ENCODE results near the gene CHRM2.

CHRM2 gene

GRCh38 chr7:136964347-136964746 lies 95.9 kb downstream of the CHRM2 start:
- no peak for DNase-seq

DNA sequence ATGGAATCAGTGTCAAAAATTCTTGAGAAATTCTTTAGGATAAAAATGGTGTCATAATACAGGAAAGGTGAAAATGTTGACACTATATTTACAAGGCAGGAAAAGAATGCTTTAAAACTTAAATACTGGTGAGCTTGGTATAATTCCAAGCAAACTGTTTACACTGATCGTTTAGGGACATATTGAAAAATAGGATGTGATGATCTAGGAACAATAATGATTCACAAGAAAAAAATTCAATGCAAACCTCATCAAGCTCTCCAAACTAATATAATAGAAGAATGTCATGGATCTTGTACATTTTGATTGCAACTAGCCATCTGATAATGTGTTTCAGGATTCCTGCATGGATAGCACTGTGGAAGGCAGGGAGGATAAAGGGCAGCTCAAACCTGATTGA lies 98.4 kb downstream of the CHRM2 start:
- no peak for DNase-seq

DNA sequence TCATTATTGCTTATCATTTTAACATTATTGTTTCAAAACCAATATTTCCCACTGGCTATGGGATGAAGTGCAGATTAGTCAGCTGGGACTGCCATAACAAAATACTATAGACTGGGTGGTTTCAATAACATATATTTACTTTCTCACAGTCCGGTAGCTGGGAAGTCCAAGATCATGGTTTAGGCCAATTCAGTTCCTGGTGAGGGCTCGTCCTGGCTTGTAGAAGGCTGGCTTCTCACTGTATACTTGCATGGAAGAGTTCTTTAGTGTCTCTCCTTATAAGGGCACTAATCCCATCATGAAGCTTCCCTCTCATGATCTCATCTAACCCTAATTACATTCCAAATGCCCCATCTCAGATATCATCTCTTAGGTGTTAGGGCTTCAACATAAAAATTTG lies 101.3 kb downstream of the CHRM2 start:
- no peak for DNase-seq

- DNase-seq = no peak
These were observed 103.3 kb downstream of the CHRM2 start for GRCh38 chr7:136971776-136972175.

GRCh38 chr7:136976504-136977251 lies 108.2 kb downstream of the CHRM2 start:
- no peak for DNase-seq

- DNase-seq = no peak
These were observed 124.9 kb downstream of the CHRM2 start for GRCh38 chr7:136993377-136993776.

DNA sequence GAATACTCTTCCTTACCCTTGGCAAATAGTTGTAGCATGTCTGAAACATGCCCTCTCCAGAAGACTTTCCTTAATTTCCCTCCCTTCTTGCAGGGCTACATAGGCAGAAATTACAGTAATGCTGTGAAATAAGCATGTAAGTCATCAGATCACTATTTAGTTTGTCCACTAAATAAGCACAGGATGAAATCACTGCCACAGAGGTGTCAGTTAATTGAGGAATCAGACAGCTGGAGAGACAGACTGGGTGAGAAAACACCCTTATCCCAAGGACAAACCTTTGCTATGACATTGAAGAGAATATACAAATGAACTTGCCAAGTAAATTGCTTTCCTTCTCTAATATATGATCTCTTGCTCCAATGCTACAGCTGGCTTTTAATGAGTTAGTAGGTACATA lies 129.3 kb downstream of the CHRM2 start:
- DNase-seq = no peak

DNA sequence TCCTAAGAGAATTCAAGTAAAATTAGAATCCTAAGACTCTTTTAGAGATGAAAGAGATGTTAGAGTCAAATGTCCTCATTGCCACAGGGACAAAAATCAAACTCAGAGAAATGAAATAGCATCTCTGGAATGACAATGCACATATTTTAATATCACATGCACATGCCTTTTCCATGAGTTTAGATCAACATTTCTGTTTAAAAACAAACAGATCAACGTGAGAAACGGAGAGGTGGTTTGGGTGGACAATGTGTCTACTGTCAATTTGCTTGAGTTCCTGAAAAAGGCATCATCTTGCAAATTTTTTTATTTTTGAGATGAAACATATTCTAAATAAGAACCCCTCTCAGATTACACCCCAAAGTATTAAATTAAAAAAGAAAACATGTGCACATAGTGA lies 130.0 kb downstream of the CHRM2 start:
- no peak for DNase-seq

- DNase-seq = no peak
These were observed 132.2 kb downstream of the CHRM2 start for GRCh38 chr7:137000621-137001020.

DNA sequence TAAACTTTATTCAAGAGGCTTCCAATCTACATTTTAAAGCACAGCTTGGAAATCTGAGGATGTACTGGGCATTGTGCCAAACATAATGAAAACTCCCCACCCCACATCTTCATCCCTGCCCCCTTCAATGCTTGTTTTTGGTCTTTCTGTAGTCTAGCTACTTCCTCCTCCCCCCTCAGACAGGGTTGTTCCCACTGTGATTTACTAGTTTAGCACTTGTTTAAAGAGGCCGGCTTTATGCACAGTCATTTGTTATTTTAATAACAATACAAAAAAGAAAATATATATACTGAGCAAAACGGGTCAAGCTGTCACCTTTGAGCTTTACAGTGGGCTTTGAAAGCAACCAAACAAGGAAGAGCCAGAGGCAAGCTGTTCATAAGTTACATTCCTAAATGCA lies 132.6 kb downstream of the CHRM2 start:
- DNase-seq = no peak

GRCh38 chr7:137001478-137001877 lies 133.0 kb downstream of the CHRM2 start:
- DNase-seq = no peak

DNA sequence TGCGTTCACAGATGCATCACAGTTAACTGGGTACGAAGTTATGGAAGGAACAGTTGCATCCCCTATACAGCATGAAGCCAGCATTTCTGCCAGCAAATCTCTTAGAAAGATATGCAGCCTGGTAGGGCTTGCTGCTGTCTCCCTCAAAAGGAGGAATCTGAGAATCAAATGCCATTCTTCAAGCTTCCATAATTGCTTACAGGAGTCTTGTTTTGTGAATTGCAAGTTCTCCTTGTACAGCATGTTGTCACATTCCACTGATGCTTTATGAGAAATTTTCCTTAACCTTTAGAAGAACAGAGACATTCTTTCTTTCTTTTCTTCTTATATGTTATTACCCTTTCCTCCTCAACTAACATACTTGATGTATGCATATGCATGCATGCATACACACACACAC lies 134.6 kb downstream of the CHRM2 start:
- DNase-seq = no peak

DNA sequence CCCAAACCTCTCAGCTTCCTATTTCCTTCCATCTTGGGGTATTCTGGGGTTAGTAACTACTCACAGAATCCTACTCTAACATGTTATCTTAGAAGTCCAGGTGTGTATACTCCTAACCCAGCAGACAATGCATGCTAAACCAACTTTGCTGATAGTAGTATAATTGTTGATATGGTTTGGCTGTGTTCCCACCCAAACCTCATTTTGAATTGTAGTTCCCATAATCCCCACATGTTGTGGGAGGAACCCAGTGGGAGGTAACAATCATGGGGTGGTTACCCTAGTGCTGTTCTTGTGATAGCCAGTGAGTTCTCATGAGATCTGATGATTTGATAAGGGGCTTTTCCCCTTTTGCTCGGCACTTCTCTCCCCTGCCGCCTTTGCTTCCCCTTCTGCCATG lies 135.1 kb downstream of the CHRM2 start:
- no peak for DNase-seq

DNA sequence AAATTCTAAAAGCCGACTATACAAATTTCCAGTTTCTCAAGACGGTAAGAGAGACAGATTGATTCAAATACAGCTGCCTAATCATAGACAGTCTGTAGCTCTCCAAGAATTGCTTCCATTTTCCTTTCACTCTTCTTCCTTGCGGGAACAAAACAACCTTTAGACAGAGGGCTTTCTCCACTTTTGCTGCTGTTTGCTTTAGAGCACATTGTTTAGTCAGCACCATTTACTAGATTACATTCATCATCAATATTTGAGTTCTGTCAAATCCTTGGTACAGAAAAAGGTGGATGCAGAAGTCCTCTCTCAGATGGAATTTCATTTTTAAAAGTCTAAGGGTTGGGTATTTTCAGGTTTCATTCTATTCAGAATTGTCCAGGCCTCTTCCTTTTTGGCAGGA lies 137.4 kb downstream of the CHRM2 start:
- DNase-seq = no peak

GRCh38 chr7:137006293-137006692 lies 137.8 kb downstream of the CHRM2 start:
- no peak for DNase-seq

- DNase-seq = no peak
These were observed 138.7 kb downstream of the CHRM2 start for GRCh38 chr7:137007001-137007694.

GRCh38 chr7:137009404-137009803 lies 141.0 kb downstream of the CHRM2 start:
- DNase-seq = no peak

DNA sequence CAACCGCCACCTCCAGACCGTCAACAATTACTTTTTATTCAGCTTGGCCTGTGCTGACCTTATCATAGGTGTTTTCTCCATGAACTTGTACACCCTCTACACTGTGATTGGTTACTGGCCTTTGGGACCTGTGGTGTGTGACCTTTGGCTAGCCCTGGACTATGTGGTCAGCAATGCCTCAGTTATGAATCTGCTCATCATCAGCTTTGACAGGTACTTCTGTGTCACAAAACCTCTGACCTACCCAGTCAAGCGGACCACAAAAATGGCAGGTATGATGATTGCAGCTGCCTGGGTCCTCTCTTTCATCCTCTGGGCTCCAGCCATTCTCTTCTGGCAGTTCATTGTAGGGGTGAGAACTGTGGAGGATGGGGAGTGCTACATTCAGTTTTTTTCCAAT lies 146.6 kb downstream of the CHRM2 start:
- no peak for DNase-seq

- DNase-seq = no peak
These were observed 148.8 kb downstream of the CHRM2 start for GRCh38 chr7:137017221-137017620.

DNA sequence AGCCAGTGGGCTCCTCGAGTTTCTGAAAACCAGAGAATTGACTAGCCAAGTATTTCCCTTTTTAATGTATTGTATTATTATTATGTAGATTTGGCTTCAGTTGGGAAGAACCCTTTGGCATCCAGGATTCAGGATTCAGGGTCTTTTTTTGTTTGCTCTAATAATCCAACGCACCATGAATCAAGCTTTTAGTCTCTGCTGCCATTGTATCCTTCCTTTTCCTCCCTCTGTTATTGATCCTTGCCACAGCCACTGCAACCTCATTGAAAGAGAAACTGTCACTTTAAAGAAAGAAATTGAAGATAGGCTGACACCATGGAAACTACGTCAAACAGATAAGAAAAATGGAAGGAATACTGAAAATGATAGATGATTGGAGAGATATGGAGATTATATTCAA lies 150.0 kb downstream of the CHRM2 start:
- no peak for DNase-seq

DNA sequence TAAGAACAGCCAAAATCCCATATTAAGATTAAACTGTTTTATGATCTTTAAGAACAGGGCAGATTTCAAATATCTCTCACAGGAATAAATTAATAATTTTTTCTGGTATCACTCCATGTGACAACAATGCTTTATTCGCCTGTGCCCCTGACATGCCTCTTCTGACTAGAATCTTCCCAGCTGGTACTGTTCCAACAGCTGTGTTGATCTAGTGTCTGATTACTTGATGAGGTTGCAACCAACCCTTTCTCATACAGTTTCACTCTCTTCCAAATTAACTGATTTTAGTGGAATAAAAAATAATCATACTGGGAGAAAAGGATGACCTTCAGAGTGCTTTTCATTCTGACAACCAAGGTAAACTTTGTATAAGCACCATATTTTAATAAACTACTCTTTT lies 151.9 kb downstream of the CHRM2 start:
- no peak for DNase-seq

DNA sequence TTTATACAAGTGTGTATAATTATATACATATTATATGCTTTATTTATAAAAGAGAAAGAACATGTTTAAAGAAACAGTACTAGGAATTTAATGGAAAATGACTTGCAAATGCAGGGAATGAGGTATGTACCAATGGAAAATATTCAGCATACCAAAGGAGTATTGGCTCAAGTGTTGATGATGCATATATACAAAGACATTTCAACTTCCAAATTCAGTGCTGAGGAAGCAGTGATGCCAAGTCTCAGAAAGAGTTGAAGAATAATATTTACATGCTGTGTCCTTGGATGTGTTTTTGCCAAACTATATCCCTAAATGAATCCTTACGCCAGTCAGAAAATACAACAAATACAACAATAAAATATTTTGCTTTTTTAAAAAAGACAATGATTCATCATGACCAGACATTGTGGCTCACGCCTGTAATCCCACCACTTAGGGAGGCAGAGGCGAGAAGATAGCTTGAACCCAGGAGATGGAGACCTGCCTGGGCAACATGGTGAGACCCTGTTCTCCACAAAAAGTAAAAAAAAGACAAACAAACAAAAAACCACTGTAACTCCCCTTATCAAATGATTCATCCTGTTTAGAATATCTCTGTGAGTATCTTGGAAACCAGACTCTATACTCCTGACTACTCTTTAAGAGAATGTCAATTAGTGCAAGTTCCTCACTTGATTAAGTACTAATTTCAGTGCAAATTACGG lies 157.2 kb downstream of the CHRM2 start:
- DNase-seq = no peak

- DNase-seq = no peak
These were observed 157.7 kb downstream of the CHRM2 start for GRCh38 chr7:137026176-137026500.

DNA sequence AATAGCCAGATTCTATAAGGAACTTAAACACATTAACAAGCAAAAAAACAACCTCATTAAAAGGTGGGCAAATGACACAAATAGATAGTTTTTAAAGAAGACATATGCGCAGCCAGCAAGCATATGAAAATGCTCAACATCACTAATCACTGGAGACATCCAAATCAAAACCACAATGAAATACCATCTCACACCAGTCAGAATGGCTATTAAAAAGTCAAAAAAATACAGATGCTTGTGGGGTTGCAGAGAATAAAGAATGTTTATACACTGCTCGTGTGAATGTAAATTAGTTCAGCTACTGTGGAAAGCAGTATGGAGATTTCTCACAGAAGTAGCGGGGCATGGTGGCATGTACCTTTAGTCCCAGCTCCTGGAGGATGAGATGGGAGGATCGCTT lies 164.0 kb downstream of the CHRM2 start:
- no peak for DNase-seq
